NCI-H82 (cell line): Measurements from ENCODE around the gene TLCD3A.
"Not testable (repeated sequence)": the region's sequence is repeated elsewhere in the genome, so short reads cannot be mapped to it uniquely, and the experiment has no call there.

ENCODE experiments used
- DNase-seq: peaks from one replicate; lab custom pipeline; 2025; lab: John Stamatoyannopoulos, UW

Gene TLCD3A

DNA sequence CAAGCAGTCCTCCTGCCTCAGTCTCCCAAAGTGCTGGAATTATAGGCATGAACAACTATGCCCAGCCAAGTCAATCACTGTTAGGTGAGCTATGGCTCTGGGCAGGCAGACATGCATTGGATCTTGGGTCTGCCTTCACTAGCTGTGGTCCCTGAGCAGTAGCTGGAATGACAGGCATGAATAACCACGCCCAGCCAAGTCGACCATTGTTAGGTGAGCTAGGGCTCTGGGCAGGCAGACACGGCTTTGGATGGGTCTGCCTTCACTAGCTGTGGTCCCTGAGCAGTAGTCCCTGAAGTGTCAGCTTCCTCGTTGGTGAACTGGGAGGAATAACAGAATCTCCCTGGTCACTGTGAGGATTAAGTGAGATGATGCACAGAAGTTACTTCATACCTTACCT is 56.2 kb downstream of the TLCD3A start:
- DNase-seq, result no peak

DNA sequence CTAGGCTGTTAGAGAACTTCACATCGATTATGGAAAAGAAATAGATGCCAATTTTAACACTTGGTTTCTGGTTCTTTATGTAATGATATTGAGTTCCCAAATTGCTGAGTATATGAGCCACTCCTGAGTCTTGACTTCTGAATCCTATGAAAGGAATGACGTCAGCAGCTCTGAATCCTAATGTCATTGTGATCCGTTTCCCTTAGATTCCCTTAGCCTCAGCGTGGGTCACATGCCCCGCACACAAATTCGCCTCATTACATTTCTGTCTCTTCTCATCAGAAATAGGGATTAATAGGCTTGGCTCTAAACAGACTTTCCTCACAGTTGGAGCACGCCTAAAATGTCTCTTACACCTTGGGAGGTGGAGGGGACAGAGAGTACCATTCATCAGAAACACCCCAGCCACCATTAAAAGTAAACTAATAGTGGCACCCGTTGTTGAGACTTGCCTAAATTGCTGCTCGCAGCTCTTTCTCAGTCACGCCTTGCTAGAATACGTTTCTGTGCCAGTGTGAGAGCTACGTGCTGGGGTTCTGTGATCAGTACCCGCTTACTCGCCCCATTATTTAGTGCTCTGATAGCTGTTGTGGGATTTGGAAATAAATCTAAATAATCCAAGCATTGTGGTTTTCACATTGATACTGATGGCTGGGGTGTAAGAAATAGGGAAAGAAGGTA is 56.9 kb downstream of the TLCD3A start:
- DNase-seq, result no peak

DNA sequence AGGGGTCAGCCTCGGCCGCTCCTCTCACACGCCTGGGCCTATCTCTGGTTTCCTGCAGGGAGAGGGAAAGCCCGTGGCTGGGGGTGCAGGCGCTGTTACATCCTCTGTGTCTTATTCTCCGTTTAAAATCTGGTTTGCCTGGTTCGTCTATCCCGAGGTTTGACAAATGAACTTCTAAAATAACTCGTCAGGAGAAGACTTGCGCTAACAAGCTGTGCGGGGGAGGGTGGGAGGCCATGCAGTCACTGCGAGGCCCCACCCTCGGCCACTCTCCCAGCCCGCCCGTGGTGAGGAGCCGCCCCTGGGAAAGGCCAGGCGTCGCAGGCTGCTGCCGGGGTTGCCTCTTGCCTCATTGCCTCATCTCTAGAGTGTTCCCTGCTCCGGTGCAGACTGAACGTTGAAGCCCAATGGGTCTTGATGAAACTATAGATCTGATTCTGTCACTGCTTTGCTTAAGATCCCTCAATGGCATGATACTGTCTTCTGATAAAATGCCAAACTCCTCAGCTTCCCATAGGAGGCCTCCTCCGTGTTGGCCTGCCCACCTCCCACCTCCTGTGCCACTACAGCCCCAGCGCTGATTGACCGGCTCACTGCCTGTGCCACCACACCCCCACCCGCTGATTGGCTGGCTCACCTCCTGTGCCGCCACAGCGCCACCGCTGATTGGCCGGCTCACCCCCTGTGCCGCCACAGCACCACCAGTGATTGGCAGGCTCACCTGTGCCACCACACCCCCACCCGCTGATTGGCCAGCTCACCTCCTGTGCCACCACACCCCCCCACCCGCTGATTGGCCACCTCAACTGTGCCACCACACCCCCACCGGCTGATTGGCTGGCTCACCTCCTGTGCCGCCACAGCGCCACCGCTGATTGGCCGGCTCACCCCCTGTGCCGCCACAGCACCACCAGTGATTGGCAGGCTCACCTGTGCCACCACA is 57.8 kb downstream of the TLCD3A start:
- DNase-seq, result not testable (repeated sequence)

DNA sequence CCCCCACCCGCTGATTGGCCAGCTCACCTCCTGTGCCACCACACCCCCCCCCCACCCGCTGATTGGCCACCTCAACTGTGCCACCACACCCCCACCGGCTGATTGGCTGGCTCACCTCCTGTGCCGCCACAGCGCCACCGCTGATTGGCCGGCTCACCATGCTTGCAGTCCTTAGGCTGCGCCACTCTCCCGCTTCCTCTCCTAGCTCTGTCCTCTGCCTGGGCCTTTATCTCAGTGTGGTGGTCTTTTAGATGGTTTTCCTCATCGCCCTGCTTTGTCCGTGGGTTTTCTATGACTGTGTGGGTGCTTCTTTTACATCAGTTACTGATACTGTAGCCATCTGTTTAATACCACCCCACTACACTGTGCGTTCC is 58.5 kb downstream of the TLCD3A start:
- DNase-seq, result not testable (repeated sequence)

DNA sequence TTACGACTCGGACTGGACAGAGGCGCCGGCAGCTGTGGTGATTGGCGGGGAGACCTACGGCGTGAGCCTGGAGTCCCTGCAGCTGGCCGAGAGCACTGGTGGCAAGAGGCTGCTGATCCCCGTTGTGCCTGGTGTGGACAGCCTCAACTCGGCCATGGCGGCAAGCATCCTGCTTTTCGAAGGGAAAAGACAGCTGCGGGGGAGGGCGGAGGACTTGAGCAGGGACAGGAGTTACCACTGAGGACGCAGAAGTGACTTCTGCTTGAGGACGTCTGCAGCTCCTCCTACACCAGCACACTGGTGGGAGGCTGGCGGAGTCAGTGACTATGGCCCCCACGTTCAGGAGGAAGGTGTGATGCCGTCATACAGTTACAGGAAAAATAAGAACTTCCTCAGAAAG is 59.4 kb downstream of the TLCD3A start:
- no peak for DNase-seq

DNA sequence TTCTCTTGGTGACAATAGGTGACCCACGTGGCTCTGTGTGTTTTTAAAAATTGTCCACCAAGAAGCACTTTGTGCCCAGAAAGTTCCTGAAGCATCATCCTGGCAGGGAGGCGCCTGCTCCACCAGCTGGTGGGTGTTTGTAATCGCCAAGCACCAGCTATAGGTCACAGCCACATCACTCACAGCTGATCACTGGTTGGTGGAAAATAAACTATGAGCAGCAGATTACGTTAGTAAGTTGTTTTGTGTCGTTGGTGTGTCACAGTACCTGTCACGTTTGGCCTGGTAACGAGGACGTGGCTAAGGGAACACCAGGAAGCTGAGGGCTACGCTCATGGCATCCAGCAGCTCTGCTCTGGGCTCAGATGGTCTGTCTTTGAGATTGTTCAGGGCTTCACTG is 59.9 kb downstream of the TLCD3A start:
- peak; percentile 56 for DNase-seq
